Dermis microvascular lymphatic vessel endothelial cell (primary cell): Measurements from ENCODE around the gene SP100. TPM values are rescaled to one million over a fixed set of nuclear protein-coding genes. Genes with fewer than 3 reads are reported as not detected.
"Not testable (repeated sequence)": the region's sequence is repeated elsewhere in the genome, so short reads cannot be mapped to it uniquely, and the experiment has no call there.

Source experiments
- DNase-seq, 2 donors: peaks; one replicate each; pipeline versions ENCODE4 v3.0.0 to v3.0.0-alpha.2; 2010; ENCODE audit warnings: low read depth in 2 of 2
- total RNA-seq: library from RNA; depleted of rRNA; stranded (reverse); fragments of >200 nt; gene quantifications from 2 replicates; pipeline ENCODE4 v1.2.1, GENCODE V29; 2014

The SP100 gene
- total RNA-seq, 1 donor from 2014 or later: 58.4 TPM

GRCh38 chr2:230419181-230419580 lies 3.2 kb downstream of the SP100 start:
- no peak for DNase-seq

DNA sequence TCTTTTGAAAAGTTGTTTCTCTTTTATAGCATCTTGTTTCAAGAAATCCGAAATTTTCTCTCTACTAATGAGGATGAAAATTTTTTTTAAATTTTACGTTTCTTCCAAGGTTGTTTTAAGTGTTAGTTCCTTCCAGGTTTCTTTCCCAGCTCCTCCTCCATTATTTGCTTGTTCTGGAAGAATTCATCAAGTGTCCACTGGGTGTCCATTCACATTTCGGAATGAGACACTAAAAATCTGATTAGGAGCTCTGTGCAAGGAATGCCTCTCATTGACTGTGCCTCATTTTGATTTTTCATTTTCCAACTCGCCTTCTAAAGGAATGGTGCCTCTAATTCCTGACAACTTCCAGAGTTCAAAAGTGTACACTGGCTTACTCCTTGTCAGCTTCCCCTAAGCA lies 6.1 kb downstream of the SP100 start:
- DNase-seq: no peak

DNA sequence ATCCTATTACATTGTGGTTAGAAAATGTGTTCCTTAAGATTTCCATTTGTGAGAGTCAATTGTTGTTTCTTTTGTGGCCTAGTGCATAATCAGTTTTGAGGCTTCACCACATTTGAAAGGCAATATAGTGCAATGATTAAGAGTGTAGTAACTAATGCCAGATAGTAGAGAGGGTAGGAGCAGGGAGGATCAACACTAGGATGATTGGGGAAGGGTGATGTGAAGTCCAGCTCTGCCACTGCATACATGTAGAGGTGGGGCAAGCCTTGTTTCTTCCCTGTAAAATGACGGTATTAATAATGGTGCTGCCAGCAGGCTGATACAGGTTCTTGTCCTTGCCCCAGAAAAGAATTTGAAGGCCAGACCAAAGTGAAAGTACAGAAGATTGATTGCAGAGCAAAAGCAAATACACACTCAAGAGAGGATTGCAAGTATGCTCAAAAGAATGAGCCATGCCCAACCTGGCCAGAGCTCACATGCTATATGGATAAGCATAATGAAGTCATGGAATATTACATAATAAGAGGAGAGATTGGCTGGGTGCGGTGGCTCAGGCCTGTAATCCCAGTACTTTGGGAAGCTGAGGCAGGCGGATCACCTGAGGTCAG lies 8.0 kb downstream of the SP100 start:
- DNase-seq: no peak

DNA sequence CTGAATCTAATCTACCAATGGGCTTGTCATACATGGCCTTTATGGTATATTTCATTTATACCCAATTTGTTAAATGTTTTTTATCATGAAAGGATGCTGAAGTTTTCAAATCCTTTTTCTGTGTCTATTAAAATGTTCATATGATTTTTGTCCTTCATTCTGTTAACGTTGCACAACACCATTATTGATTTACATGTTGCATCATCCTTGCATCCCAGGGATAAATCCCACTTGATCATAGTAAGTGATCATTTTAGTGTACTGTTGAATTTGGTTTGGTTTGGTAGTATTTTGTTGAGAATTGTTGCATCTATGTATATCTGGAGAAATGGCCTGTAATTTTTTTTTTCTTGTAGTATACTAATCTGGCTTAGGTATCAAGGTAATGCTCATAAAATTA lies 9.4 kb downstream of the SP100 start:
- DNase-seq: no peak

DNA sequence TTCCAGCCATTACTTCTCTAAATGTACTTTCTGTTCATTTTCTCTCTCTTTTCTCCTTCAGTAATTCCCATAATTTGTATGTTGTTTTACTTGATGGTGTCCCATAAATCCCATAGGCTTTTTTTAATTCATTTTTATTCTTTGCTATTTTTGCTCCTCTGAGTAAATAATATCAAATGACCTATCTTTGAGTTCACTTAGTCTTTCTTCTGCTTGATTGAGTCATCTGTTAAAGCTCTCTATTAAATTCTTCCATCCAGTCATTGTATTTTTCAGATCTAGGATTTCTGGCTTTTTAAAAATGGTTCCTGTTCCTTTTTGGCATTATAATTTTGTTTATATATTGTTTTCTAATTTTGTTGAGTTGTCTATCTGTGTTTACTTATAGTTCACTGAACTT lies 13.5 kb downstream of the SP100 start:
- DNase-seq: no peak

GRCh38 chr2:230430957-230431910 lies 15.2 kb downstream of the SP100 start:
- no peak for DNase-seq

DNA sequence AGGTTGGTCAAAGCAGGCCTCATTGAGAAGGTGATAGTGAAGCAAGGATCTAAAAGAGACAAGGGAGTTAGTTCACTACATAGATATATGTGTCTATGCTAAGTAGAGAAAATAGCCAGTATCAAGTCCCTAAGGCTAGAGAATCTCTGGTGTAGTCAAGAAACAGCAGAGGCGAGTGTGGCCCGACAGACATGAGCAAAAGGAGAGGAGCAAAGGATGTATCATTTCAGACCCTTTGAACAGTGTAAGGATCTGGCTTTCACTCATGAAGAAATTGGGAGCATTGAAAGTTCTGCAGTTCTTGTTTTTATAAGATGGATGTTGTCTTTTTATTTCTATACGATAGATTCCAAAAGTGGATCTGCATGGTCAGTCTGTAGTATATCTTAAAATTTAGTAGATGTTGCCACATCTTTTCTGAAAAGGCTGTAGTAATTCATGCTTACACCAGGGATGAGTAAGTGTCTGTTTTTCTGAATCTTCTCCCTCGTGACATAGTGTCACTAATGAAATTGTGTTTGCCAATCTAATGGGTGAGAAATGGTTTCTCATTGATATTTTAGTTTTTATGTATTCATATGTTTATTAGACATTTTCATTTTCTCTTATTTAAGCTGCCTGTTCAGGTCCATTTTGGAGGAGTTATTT lies 18.8 kb downstream of the SP100 start:
- no peak for DNase-seq

DNA sequence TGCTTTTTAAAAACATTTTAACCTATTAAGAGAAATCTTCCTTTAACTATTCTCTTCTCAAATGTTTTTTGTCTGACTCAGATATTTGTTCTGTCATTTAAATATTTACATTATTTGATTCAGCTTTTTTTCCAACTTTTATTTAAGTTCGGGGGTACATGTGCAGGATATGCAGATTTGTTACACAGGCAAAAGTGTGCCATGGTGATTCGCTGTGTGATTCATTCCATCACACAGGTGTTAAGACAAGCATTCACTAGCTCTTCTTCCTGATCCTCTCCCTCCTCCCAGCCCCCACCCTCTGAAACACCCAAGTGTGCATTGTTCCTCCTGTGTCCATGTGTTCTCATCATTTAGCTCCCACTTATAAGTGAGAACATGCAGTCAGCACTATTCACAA lies 19.4 kb downstream of the SP100 start:
- no peak for DNase-seq

DNA sequence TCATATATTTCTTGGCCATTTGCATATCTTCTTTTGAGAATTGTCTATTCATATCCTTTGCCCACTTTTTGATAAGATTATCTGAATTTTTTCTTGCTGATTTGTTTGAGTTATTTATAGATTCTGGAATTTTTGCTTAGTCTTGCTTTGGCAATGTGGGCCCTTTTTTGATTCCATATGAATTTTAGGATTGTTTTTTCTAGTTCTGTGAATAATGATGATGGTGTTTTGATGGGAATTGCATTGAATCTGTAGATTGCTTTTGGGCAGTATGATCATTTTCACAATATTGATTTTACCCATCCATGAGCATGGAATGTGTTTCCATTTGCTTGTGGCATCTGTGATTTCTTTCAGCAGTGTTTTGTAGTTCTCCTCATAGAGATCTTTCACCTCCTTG lies 23.1 kb downstream of the SP100 start:
- not testable (repeated sequence) for DNase-seq

DNA sequence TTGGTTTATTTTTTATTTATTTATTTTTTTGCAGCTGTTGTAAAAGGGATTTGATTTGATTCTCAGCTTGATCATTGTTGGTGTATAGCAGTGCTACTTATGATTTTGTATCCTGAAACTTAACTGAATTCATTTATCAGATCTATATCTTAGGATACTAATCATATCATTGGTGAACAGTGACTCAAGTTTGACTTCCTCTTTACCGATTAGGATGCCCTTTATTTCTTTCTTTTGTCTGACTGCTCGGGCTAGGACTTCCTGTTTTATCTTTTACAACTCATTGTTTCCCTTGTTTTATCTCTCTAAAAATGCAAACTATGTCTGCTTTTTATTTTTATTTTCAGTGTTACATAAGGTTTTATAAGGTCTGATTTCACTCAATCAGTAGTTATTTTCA lies 23.6 kb downstream of the SP100 start:
- peak in 1 of 2 donors; percentile 60 for DNase-seq

DNA sequence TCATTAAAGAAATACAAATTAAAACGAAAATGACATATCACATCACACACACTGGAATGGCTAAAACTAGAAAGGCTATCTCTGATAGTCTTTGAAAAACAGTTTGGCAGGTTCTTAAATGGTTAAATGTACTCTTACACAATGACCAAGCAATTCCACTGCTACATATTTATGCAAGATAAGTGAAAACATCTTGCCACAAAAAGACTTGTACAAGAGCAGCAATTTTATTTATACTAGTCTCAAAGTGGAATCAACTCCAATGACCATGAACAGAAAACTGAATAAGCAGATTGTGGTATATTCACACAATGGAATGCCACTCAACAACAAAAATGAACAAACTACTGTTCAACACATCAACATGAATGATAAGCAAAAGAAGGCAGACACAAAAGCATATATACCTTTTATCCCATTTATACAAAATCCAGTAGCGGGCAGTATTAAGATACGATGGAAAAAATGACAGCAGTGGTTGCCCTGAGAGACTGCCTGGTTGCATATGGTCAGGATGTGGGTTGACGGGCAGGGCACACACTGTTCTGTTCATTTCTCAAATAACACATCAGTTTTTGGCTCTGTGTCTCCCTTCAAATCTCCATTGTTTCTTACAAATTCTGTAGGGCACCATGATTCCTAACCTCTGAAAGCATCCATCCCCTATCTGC lies 25.4 kb downstream of the SP100 start:
- DNase-seq: peak; percentile 71 to 81

- no peak for DNase-seq
Observed at GRCh38 chr2:230443541-230443940, 27.5 kb downstream of the SP100 start.

DNA sequence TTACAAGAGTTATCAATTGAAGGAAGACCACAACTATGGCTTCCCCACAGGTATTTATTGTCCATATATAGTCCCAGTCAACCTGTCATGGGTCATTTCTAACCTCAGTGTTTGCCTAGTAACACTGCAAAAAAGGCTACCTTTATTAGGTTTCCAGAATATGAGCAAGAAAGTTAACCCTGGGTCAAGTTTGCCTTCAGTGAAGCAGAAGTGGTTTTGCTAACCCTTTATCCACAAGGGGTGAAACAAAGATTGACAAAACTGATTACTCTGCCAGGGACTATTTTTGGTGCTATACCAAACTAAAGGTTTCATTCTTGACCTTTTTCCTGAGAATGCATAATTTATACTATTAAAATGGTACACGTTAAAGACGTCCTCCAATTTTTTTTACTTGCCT lies 28.8 kb downstream of the SP100 start:
- DNase-seq: no peak

- DNase-seq: no peak
Observed at GRCh38 chr2:230447036-230447435, 31.0 kb downstream of the SP100 start.

DNA sequence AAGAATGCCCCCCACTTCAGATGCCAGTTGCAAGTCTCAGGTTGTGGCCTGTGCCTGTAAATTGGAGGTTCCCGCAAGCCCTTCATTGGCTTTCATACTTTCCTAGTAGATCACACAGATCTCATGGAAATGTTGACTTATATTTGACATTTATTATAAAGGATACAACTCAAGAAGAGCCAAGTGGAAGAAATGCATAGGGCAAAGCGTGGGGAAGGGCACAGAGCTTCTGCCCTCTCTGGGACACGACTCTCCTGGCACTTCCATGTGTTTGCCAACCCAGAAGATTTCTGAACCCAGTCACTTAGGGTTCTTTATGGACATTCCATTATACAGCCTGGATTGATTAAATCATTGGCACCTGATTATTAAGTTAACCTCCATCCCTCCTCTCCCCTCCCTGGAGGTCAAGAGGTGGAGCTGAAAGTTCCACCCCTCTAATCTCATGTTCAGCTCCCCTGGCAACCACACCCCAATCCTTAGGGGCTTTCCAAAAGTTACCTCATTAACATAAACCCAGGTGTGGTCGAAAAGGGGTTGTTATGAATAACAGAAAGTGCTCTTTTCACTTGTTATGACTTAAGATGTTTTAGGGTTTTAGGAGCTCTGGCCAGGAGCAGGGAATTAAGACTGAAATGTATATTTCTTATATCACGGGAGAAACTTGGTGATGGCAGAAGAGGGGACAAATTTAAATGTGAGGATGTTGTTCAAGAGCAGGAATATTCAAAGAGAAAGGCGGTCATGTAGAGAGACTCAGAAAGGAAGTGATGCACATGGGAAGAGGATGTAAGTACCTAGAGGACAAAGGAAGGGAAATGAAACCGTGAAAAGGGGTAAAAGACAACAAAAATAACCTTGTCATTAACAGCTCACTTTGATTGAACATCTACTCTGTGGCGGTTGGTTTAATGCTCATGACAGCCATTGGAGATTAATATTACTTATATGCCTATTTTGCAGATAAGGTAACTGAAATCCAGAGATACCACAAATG lies 31.8 kb downstream of the SP100 start:
- peak in 1 of 2 donors; percentile 43 for DNase-seq

DNA sequence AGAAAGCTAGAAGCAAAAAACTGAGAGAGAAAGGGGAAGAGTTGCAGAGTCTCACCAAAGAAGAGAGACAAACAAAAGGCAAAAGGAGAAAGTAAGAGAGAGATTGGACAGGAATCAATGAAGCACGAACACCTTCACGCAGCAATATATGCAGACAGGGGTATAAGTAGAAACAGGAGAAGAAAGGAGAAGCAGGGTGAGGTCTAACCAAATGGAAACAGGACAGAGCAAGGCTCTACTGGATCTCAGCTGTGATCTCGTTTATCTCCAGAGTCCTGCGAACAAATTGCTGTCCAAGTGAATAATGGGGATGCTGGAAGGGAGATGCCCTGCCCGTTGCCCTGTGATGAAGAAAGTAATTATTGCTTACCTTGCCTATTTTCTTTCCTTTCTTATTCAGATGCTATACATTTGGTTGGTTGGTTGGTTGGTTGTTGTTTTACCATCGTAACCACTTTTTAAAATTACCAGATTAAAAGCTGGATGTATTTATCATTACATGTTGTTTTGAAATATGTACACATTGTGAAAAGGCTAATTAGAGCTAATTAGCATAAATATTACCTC lies 34.0 kb downstream of the SP100 start:
- DNase-seq: no peak

DNA sequence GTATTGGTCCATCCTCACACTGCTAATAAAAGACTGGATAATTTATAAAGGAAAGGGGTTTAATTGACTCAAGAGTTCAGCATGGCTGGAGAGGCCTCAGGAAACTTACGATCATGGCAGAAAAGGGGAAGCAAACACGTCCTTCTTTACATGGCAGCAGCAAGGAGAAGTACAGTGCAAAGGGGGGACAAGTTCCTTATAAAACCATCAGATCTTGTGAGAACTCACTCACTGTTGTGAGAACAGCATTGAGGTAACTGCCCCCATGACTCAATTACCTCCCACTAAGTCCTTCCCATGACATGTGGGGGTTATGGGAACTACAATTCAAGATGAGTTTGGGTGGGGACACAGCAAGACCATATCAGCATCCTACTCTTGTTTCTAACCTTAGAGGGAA lies 37.0 kb downstream of the SP100 start:
- DNase-seq: no peak

DNA sequence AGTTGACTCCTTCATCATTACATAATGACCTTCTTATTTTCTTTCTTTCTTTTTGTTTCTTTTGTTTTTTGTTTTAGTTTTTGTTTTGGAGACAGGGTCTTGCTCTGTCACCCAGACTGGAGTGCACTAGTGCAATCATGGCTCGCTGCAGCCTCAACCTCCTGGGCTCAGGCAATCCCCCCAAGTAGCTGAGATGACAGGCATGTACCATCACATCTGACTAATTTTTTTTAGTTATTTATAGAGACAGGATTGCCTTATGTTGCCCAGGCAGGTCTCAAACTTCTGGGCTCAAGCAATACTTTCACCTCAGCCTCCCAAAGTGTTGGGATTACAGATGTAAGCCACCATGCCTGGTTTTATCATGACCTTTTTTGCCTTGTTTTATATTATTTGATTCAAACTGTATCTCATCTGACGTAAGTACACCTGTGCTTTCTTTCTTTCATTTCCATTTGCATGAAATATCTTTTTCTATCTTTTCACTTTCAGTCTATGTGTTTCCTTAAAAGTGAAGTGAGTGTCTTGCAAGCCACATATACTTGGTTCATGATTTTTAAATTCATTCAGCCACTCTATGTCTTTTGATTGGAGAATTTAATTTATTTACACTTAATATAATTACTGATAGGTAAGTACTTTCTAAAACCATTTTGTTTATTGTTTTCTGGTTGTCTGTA lies 39.1 kb downstream of the SP100 start:
- DNase-seq: no peak

- no peak for DNase-seq
Observed at GRCh38 chr2:230457073-230457768, 41.2 kb downstream of the SP100 start.
